K562 (cell line): ENCODE data around the gene CHMP1A. TPM values are rescaled to one million over a fixed set of nuclear protein-coding genes. Genes with fewer than 3 reads are reported as not detected.

Experiments used
- ATAC-seq: fragments of 200-7000 bp; cut with Tn5 transposase; 3 replicates; pipeline ENCODE4 v1.9.1; 2020; ENCODE audit warnings: moderate library complexity
- BruUV-seq: library from RNA; stranded (reverse); fragments of 400-500 nt; replicated peaks from 2 replicates; lab custom pipeline; 2021; lab: Mats Ljungman, UMichigan
- CTCF ChIA-PET: fragments of 300-600 bp; formaldehyde crosslinking; extraction: SDS; loops from one replicate; lab custom pipeline; 2021; ENCODE audit warnings: low intra/inter-chr PET ratio; lab: Yijun Ruan, JAX
- POLR2A ChIA-PET: fragments of 300-600, 350-650 bp; sonication (Branson Sonifier 250); formaldehyde crosslinking; extraction: SDS; loops from one replicate; lab custom pipeline; 2021; ENCODE audit warnings: antibody characterized with exemption, inconsistent platforms; lab: Yijun Ruan, JAX
- DNase-seq, 4 experiments: peaks; one replicate each; pipeline versions ENCODE4 v3.0.0 to v3.0.0-alpha.2; 2011 to 2018; ENCODE audit warnings: low spot score in 3 of 4, mixed read lengths in 3 of 4; ENCODE audit errors: extremely low read depth in 1 of 4
- FAIRE-seq: peaks from 2 replicates; lab custom pipeline; 2011; peaks lifted over from hg19 to GRCh38; lab: Jason Lieb, UNC
- H2AFZ ChIP-seq: 2 replicates; pipeline ENCODE4 v1.6.0; 2011; ENCODE audit warnings: low read depth, low read length, control low read depth, inconsistent platforms
- H3K27ac ChIP-seq: fragments of 200-600 bp; 3 replicates; pipeline ENCODE4 v1.8.0; 2011; ENCODE audit warnings: low read depth, mild to moderate bottlenecking, control low read depth, inconsistent platforms, low read length, moderate library complexity, mixed read lengths; ENCODE audit errors: extremely low read depth
- H3K27me3 ChIP-seq, 2 experiments: fragments of 300-600 bp in 1 of 2; 2 replicates in 1 of 2; 3 replicates in 1 of 2; pipeline versions ENCODE4 v1.6.0 to v1.8.0; 2011; ENCODE audit warnings: inconsistent platforms in 2 of 2, low read length in 2 of 2, mild to moderate bottlenecking in 1 of 2, mixed read lengths in 1 of 2, moderate library complexity in 1 of 2; ENCODE audit not compliant: control insufficient read depth in 2 of 2, insufficient read depth in 2 of 2
- H3K36me3 ChIP-seq: fragments of 300-600 bp; 3 replicates; pipeline ENCODE4 v1.8.0; 2011; ENCODE audit warnings: mild to moderate bottlenecking, low read length, inconsistent platforms; ENCODE audit not compliant: control insufficient read depth, insufficient read depth
- H3K4me1 ChIP-seq, 2 experiments: fragments of 200-600 bp in 1 of 2; replicated peaks in 1 of 2; 2 replicates in 1 of 2; 3 replicates in 1 of 2; pipeline versions ENCODE4 v1.5.1 to v1.8.0; 2011; ENCODE audit warnings: inconsistent platforms in 2 of 2, low read length in 2 of 2, mild to moderate bottlenecking in 1 of 2, mixed read lengths in 1 of 2, moderate library complexity in 1 of 2; ENCODE audit not compliant: control insufficient read depth in 2 of 2, insufficient read depth in 2 of 2
- H3K4me2 ChIP-seq: 2 replicates; pipeline ENCODE4 v1.6.1; 2011; ENCODE audit warnings: low read length, control low read depth, inconsistent platforms, mixed read lengths; ENCODE audit not compliant: insufficient read depth
- H3K4me3 ChIP-seq: fragments of 200-600 bp; sonication (generic), shearing (Covaris generic); 2 replicates; pipeline ENCODE4 v1.5.1; 2016; ENCODE audit warnings: control low read depth, inconsistent platforms
- H3K79me2 ChIP-seq: fragments of 200-600 bp; 3 replicates; pipeline ENCODE4 v1.8.0; 2011; ENCODE audit warnings: low read length, inconsistent platforms; ENCODE audit not compliant: control insufficient read depth, insufficient read depth
- H3K9ac ChIP-seq, 2 experiments: 2 replicates each; pipeline versions ENCODE4 v1.6.0 to v1.6.1; 2011; ENCODE audit warnings: low read depth in 2 of 2, low read length in 2 of 2, control low read depth in 1 of 2, inconsistent platforms in 1 of 2, mild to moderate bottlenecking in 1 of 2, mixed read lengths in 1 of 2; ENCODE audit not compliant: insufficient read depth in 1 of 2
- H3K9me1 ChIP-seq: one replicate; pipeline ENCODE4 v1.6.0; 2011; ENCODE audit warnings: inconsistent platforms, mild to moderate bottlenecking, low read length, moderate library complexity; ENCODE audit not compliant: control insufficient read depth, insufficient read depth
- H3K9me3 ChIP-seq: replicated peaks from 2 replicates; pipeline ENCODE4 v1.5.1; 2011; ENCODE audit warnings: low read depth, low read length, inconsistent platforms; ENCODE audit not compliant: control insufficient read depth, insufficient read depth
- H4K20me1 ChIP-seq: replicated peaks from 2 replicates; pipeline ENCODE4 v1.6.1; 2011; ENCODE audit warnings: low read length, inconsistent platforms, mixed read lengths; ENCODE audit not compliant: control insufficient read depth, insufficient read depth
- ATF7 ChIP-seq: fragments of 450-650 bp; IDR thresholded peaks from 2 replicates; pipeline ENCODE4 v1.7.1; 2014; ENCODE audit warnings: mild to moderate bottlenecking, moderate library complexity
- BCOR ChIP-seq: fragments of 450-650 bp; IDR thresholded peaks from 2 replicates; pipeline ENCODE4 v1.6.1; 2016
- DACH1 ChIP-seq: fragments of 450-650 bp; IDR thresholded peaks from 2 replicates; pipeline ENCODE4 v1.6.1; 2018; ENCODE audit not compliant: partially characterized antibody
- DIDO1 ChIP-seq: fragments of 450-650 bp; IDR thresholded peaks from 2 replicates; pipeline ENCODE4 v1.6.1; 2016; ENCODE audit warnings: low read depth, missing biosample characterization, missing genetic modification characterization
- NR1H2 ChIP-seq: sonication (generic); formaldehyde crosslinking; IDR thresholded peaks from 2 replicates; pipeline ENCODE4 v1.4.0; 2020; ENCODE audit warnings: mild to moderate bottlenecking, missing genetic modification reagents
- TARDBP ChIP-seq: fragments of 450-650 bp; IDR thresholded peaks from 2 replicates; pipeline ENCODE4 v1.6.1; 2016
- ZC3H11A ChIP-seq: IDR thresholded peaks from 2 replicates; pipeline ENCODE4 v1.6.1; 2012; ENCODE audit warnings: low read depth, low read length, improper control_type of control experiment
- WGBS: fragments of 100-300 bp; shearing (Covaris generic); methylation state at CpG from one replicate; pipeline ENCODE4 v1.1.6; 2016; ENCODE audit warnings: low coverage, mixed read lengths; ENCODE audit not compliant: insufficient coverage; ENCODE audit errors: missing lambda C conversion rate; 5-methylcytosine and 5-hydroxymethylcytosine counted together
- in situ Hi-C: fragments of 300-500 bp; cut with MboI; formaldehyde crosslinking; loops from 4 replicates; pipeline ENCODE4 v1.15.0; 2018; ENCODE audit warnings: inconsistent platforms, mixed read lengths
- intact Hi-C: fragments of 100-400 bp; cut with micrococcal nuclease; formaldehyde crosslinking; loops from 2 replicates; pipeline ENCODE4 v1.14.2; 2022
- polyA plus RNA-seq, 8 experiments: library from polyadenylated mRNA; depleted of rRNA in 4 of 8; stranded (reverse) in 5 of 8; unstranded in 3 of 8; fragments of >200 nt; fragmentation: Nextera tagmentation in 2 of 8; fragmentation: Illumina TruSeq in 1 of 8; extraction: Ambion mirVana in 2 of 8; extraction: Trizol in 1 of 8; gene quantifications; 2 replicates each; pipeline versions ENCODE4 v1.2.1 to v1.2.3, GENCODE V29; 2011 to 2014; ENCODE audit warnings: inconsistent platforms in 1 of 8, missing spikeins in 1 of 8
- total RNA-seq, 7 experiments: library from RNA; depleted of rRNA in 6 of 7; stranded (reverse); fragments of >200 nt in 6 of 7; fragmentation: Illumina TruSeq in 2 of 7; extraction: Trizol in 2 of 7; gene quantifications; 2 replicates each; pipeline versions ENCODE4 v1.2.1 to v1.2.3, GENCODE V29; 2011 to 2021; ENCODE audit warnings: low replicate concordance in 1 of 7
- TF ChIP-seq, protein P1 (sequence below): fragments of 450-650 bp; conservative IDR thresholded peaks from 2 replicates; pipeline ENCODE4 v1.6.1; 2016; ENCODE audit warnings: missing genetic modification characterization, low read depth, mild to moderate bottlenecking, control low read depth, missing compliant biosample characterization

Gene CHMP1A
- total and polyA plus RNA-seq, 9 of the 15 experiments (the other 6 are each of a cell fraction or from before 2014, with no cell fraction given), result 0.83 to 79.9 (median 45.2) TPM

DNA sequence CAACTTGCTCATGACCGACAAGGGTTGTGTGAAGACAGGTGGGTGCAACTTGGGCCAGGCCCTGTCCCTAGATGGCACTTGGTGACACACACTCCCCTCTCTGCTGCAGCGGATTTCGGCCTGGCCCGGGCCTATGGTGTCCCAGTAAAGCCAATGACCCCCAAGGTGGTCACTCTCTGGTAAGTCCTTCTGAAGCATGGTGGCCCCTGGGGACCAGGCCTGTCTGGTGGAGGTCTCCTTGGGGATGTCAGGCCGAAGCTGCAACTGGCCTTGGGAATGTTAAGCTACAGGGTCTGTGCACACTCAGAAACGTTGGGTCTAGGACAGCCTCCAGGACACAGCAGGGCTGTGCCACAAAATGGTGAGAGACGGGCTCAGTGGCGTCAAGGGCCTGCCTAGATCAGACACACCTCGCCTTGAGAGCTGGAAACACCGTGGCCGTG lies 35.8 kb upstream of the CHMP1A start:
- intact Hi-C loops (no loop called here), in situ Hi-C loops (no loop called here)
- BruUV-seq, result no TSS peak
- ChIA-PET POLR2A (interaction anchor here (0.6 kb wide), 1 partner anchor 117 kb away, joined by 3 read pairs; no protein-coding TSS in a partner anchor), CTCF (no interaction called here)
- no peak overlapping the region for H3K27ac ChIP-seq
- H3K36me3 ChIP-seq, result peaks cover 86% of the 10 kb centered on the region; the same call in 2 of the 3 replicates
- H3K79me2 ChIP-seq, result peaks cover 8% of the 10 kb centered on the region
- WGBS, result 82% methylated on average over 11 of the region's 11 CpGs
- H3K9ac ChIP-seq, result peak overlapping the region in 1 of 2 experiments; percentile 60; a peak in 1 of 4 replicates
- no peaks in the 10 kb centered on the region for H3K9me3 ChIP-seq
- H3K4me3 ChIP-seq, result no peak overlapping the region
- H3K27me3 ChIP-seq, result no peaks in the 10 kb centered on the region
- ATAC-seq, result no peak
- TF ChIP-seq, protein P1, sequence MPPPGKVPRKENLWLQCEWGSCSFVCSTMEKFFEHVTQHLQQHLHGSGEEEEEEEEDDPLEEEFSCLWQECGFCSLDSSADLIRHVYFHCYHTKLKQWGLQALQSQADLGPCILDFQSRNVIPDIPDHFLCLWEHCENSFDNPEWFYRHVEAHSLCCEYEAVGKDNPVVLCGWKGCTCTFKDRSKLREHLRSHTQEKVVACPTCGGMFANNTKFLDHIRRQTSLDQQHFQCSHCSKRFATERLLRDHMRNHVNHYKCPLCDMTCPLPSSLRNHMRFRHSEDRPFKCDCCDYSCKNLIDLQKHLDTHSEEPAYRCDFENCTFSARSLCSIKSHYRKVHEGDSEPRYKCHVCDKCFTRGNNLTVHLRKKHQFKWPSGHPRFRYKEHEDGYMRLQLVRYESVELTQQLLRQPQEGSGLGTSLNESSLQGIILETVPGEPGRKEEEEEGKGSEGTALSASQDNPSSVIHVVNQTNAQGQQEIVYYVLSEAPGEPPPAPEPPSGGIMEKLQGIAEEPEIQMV (tag), result no peak
- no peak for TF ChIP-seq DACH1
- TF ChIP-seq NR1H2 (CRISPR knock-in tag), result no peak
- TF ChIP-seq BCOR, result no peak
- no peak for TF ChIP-seq ZC3H11A
- TF ChIP-seq ATF7, result no peak
- no peak for TF ChIP-seq DIDO1 (tag)
- no peak for TF ChIP-seq TARDBP
- peaks cover 11% of the 10 kb centered on the region for H3K9me1 ChIP-seq
- H3K4me2 ChIP-seq, result no peak overlapping the region
- no peak for DNase-seq
- peaks cover 0 to 51% of the 10 kb centered on the region in 2 experiments; a peak in 3 of 5 replicates for H3K4me1 ChIP-seq
- no peak overlapping the region for H2AFZ ChIP-seq
- no peaks in the 10 kb centered on the region for H4K20me1 ChIP-seq
- FAIRE-seq, result no peak
